ENCODE data around the gene SLC2A8.

The SLC2A8 gene

GRCh38 chr9:127450830-127451607, 54.0 kb downstream of the SLC2A8 start, which contains the start of the genes LRSAM1 and RPL12:
Gene LRSAM1 (plus strand): TSS chr9:127451510. CDS start chr9:127454528, 3,018 bp downstream.
Gene RPL12 (minus strand): TSS chr9:127451406. CDS start chr9:127451317, 89 bp downstream.
- Histone ChIP-seq H3K27me3 (ENCODE audit: insufficient read depth, low read length, poor library complexity, severe bottlenecking) (peaks cover 9% of the 10 kb centered on the region), H3K36me3 (ENCODE audit: insufficient read depth, low read length) (peaks cover 37% of the 10 kb centered on the region), H3K9ac (ENCODE audit: low read depth, low read length, poor library complexity, severe bottlenecking) (peak within 1 kb of the TSS; percentile 97), H3F3A (ENCODE audit: low read depth) (peaks cover 10% of the 10 kb centered on the region; the same call in 1 of the 2 replicates), H3K79me2 (ENCODE audit: insufficient read depth, low read length) (peaks cover 51% of the 10 kb centered on the region), H3K9me2 (replicated peaks; ENCODE audit: low read depth, low read length) (no peaks in the 10 kb centered on the region), H2AFZ (ENCODE audit: low read length) (peak within 1 kb of the TSS; percentile 97), H3K4me3 (ENCODE audit: low read length, poor library complexity, severe bottlenecking) (peak within 1 kb of the TSS; percentile 98), H3K4me1 (ENCODE audit: insufficient read depth, low read length, poor library complexity, severe bottlenecking) (peaks cover 33% of the 10 kb centered on the region), H3K9me3 (ENCODE audit: insufficient read depth, low read depth, low read length) (no peaks in the 10 kb centered on the region), H4K20me1 (ENCODE audit: insufficient read depth, low read length, poor library complexity, severe bottlenecking) (peaks cover 39% of the 10 kb centered on the region), H3K4me2 (ENCODE audit: low read depth, low read length, poor library complexity, severe bottlenecking) (peak within 1 kb of the TSS; percentile 99)
- TF ChIP-seq CTCF (conservative IDR thresholded peaks at IDR 0.05; ENCODE audit: low read length) (no peak), EZH2phosphoT487 (IDR thresholded peaks at IDR 0.05; ENCODE audit: borderline replicate concordance) (no peak)

GRCh38 chr9:127451608-127451857, 54.6 kb downstream of the SLC2A8 start:
- H3K9me2 ChIP-seq (replicated peaks; ENCODE audit: low read depth, low read length), result no peaks in the 10 kb centered on the region
- H3K36me3 ChIP-seq (ENCODE audit: insufficient read depth, low read length), result peaks cover 32% of the 10 kb centered on the region
- peaks cover 5% of the 10 kb centered on the region; the same call in 1 of the 2 replicates for H3F3A ChIP-seq (ENCODE audit: low read depth)
- peaks cover 39% of the 10 kb centered on the region for H4K20me1 ChIP-seq (ENCODE audit: insufficient read depth, low read length, poor library complexity, severe bottlenecking)
- H3K4me3 ChIP-seq (ENCODE audit: low read length, poor library complexity, severe bottlenecking), result peak overlapping the region; percentile 98
- peak overlapping the region; percentile 97 for H2AFZ ChIP-seq (ENCODE audit: low read length)
- H3K79me2 ChIP-seq (ENCODE audit: insufficient read depth, low read length), result peaks cover 51% of the 10 kb centered on the region
- H3K4me1 ChIP-seq (ENCODE audit: insufficient read depth, low read length, poor library complexity, severe bottlenecking), result peaks cover 33% of the 10 kb centered on the region
- H3K9ac ChIP-seq (ENCODE audit: low read depth, low read length, poor library complexity, severe bottlenecking), result peak overlapping the region; percentile 97
- TF ChIP-seq CTCF (conservative IDR thresholded peaks at IDR 0.05; ENCODE audit: low read length), result no peak
- H3K9me3 ChIP-seq (ENCODE audit: insufficient read depth, low read depth, low read length), result no peaks in the 10 kb centered on the region
- H3K27me3 ChIP-seq (ENCODE audit: insufficient read depth, low read length, poor library complexity, severe bottlenecking), result peaks cover 9% of the 10 kb centered on the region
- peak overlapping the region; percentile 94 for H3K4me2 ChIP-seq (ENCODE audit: low read depth, low read length, poor library complexity, severe bottlenecking)

DNA sequence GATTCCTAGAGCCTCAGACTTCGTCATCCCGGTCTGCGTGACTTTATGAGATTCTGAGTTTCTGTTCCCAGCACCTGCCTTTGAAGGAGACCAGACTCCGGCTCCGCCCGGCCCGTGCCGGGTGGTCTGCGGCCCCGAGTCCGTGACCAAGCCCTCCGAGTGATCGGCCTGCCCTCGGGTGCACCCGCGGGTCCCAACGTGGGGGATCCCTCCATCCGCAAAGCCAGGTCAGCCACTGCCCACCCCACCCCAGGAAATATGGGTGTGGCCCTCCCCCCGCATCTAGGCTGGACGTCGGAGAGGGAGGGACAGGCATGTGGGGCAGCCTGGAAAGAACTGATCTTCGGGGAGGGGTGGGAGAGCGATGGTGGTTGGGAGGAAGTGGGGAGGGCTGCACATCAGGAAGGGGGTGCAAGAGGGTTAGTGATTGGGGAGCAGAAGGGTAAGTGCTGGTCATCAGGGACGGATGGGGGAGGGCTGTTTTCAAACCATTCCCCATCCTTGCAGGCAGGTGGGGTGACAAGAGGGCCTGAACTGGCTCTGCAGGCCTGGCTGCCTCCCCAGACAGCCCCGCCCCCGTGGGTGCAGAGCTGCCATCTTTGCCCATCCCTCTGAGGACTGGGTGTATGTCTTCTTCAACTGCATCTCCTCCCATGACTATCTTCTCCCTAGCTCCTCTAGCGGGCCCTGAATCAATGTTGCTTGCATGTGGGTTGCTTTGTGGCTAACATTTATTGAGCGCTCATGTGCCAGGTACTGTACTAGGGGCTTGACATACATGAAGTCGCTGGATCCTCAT, 55.1 kb downstream of the SLC2A8 start:
- peak overlapping the region; percentile 94 for H3K4me2 ChIP-seq (ENCODE audit: low read depth, low read length, poor library complexity, severe bottlenecking)
- H3F3A ChIP-seq (ENCODE audit: low read depth), result peaks cover under 1% of the 10 kb centered on the region; the same call in 1 of the 2 replicates
- H3K9me3 ChIP-seq (ENCODE audit: insufficient read depth, low read depth, low read length), result no peaks in the 10 kb centered on the region
- peak overlapping the region; percentile 97 for H2AFZ ChIP-seq (ENCODE audit: low read length)
- H3K9ac ChIP-seq (ENCODE audit: low read depth, low read length, poor library complexity, severe bottlenecking), result peak overlapping the region; percentile 97
- peaks cover 47% of the 10 kb centered on the region for H3K79me2 ChIP-seq (ENCODE audit: insufficient read depth, low read length)
- peak overlapping the region; percentile 98 for H3K4me3 ChIP-seq (ENCODE audit: low read length, poor library complexity, severe bottlenecking)
- H3K4me1 ChIP-seq (ENCODE audit: insufficient read depth, low read length, poor library complexity, severe bottlenecking), result peaks cover 33% of the 10 kb centered on the region
- TF ChIP-seq CTCF (conservative IDR thresholded peaks at IDR 0.05; ENCODE audit: low read length), result peak; percentile 29
- TF ChIP-seq EZH2phosphoT487 (IDR thresholded peaks at IDR 0.05; ENCODE audit: borderline replicate concordance), result no peak
- H3K9me2 ChIP-seq (replicated peaks; ENCODE audit: low read depth, low read length), result no peaks in the 10 kb centered on the region
- H3K27me3 ChIP-seq (ENCODE audit: insufficient read depth, low read length, poor library complexity, severe bottlenecking), result peaks cover 9% of the 10 kb centered on the region
- H3K36me3 ChIP-seq (ENCODE audit: insufficient read depth, low read length), result peaks cover 27% of the 10 kb centered on the region
- peaks cover 39% of the 10 kb centered on the region for H4K20me1 ChIP-seq (ENCODE audit: insufficient read depth, low read length, poor library complexity, severe bottlenecking)
